HG03095 (cell line): ENCODE results near the gene TUBB3.
A peak's percentile ranks its signal among the peaks of the same experiment; 100 is the strongest.
"Not testable (repeated sequence)": the region's sequence is repeated elsewhere in the genome, so short reads cannot be mapped to it uniquely, and the experiment has no call there.

Experiments used
- ATAC-seq: cut with Tn5 transposase; IDR thresholded peaks from one replicate; pipeline ENCODE4 v1.9.1; 2021; ENCODE audit warnings: moderate library complexity; ENCODE audit not compliant: unreplicated experiment

The TUBB3 gene

GRCh38 chr16:89917773-89918452, 5.2 kb upstream of the TUBB3 start:
- peak; percentile 58 for ATAC-seq

- ATAC-seq = no peak
These were observed 4.4 kb upstream of the TUBB3 start, which contains the start of gene MC1R for GRCh38 chr16:89918453-89919347. Gene MC1R (plus strand): TSS chr16:89918862. CDS start chr16:89919259, 397 bp downstream.

- no peak for ATAC-seq
These were observed 3.4 kb upstream of the TUBB3 start for GRCh38 chr16:89919535-89920406.

- no peak for ATAC-seq
These were observed 2.4 kb upstream of the TUBB3 start for GRCh38 chr16:89920723-89921122.

GRCh38 chr16:89921131-89921701, 1.9 kb upstream of the TUBB3 start:
- no peak for ATAC-seq

- ATAC-seq = no peak
These were observed 1.3 kb upstream of the TUBB3 start for GRCh38 chr16:89921702-89922476.

- no peak for ATAC-seq
These were observed 662 bp upstream of the TUBB3 start for GRCh38 chr16:89922477-89922883.

- ATAC-seq = no peak
These were observed 626 bp downstream of the TUBB3 start for GRCh38 chr16:89923640-89924296.

- ATAC-seq = no peak
These were observed 1.3 kb downstream of the TUBB3 start for GRCh38 chr16:89924297-89924924.

GRCh38 chr16:89924925-89925307, 1.8 kb downstream of the TUBB3 start:
- no peak for ATAC-seq

- ATAC-seq = no peak
These were observed 2.5 kb downstream of the TUBB3 start for GRCh38 chr16:89925596-89926079.

- no peak for ATAC-seq
These were observed 8.3 kb downstream of the TUBB3 start for GRCh38 chr16:89931305-89931896.

- ATAC-seq = no peak
These were observed 8.8 kb downstream of the TUBB3 start for GRCh38 chr16:89931964-89932363.

- ATAC-seq = not testable (repeated sequence)
These were observed 10.9 kb downstream of the TUBB3 start for GRCh38 chr16:89934019-89934418.

GRCh38 chr16:89934611-89935553, 11.7 kb downstream of the TUBB3 start:
- ATAC-seq = no peak

GRCh38 chr16:89935620-89936019, 12.5 kb downstream of the TUBB3 start:
- ATAC-seq = not testable (repeated sequence)

GRCh38 chr16:89936034-89936433, 12.9 kb downstream of the TUBB3 start:
- ATAC-seq = no peak
